GM18507 (cell line): ENCODE results near the gene CCDC122.
A peak's percentile ranks its signal among the peaks of the same experiment; 100 is the strongest.

Experiments used
- DNase-seq: peaks from one replicate; pipeline ENCODE4 v3.0.0; 2011; ENCODE audit warnings: low read depth; ENCODE audit not compliant: insufficient read length; ENCODE audit errors: extremely low spot score
- FAIRE-seq: peaks from 2 replicates; lab custom pipeline; 2011; peaks lifted over from hg19 to GRCh38; lab: Jason Lieb, UNC

The CCDC122 gene

DNA sequence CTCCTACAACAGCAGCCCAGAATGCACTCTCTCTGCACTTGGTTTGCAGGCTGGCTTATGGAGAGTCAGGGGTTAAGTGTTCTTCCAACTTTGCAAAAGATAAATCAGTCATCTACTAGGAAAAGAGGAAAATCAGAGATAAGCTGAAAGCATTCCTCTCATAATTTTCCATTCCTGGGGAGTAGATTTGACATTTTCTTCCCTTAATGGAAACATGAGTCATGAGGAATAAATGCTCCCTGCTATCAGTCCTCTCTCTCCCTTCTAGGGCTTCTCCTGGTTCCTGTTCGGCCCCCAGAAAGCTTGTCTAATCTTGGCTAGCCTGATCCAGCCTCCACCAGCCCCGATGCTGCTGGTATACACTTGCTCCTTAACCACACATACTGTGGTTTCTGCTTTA lies 64.3 kb downstream of the CCDC122 start:
- DNase-seq (no peak), FAIRE-seq (no peak)

DNA sequence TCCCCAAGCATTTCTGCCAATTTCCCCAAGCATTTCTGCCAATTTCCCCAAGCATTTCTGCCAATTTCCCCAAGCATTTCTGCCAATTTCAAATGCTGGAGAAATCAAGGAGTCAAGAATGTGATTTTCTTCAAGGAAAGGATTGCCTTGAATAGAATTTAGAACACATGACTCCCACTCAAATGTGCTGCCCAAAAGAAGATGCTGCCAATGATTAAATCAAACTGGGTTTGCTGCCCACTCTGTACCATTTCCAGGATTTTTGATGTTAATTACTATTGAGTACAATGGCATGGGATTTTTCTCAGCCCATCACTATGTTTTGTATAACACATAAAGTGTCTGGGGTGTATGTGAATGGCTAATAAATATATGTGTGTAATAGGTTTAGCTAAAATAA lies 70.9 kb downstream of the CCDC122 start:
- DNase-seq (no peak), FAIRE-seq (no peak)

DNA sequence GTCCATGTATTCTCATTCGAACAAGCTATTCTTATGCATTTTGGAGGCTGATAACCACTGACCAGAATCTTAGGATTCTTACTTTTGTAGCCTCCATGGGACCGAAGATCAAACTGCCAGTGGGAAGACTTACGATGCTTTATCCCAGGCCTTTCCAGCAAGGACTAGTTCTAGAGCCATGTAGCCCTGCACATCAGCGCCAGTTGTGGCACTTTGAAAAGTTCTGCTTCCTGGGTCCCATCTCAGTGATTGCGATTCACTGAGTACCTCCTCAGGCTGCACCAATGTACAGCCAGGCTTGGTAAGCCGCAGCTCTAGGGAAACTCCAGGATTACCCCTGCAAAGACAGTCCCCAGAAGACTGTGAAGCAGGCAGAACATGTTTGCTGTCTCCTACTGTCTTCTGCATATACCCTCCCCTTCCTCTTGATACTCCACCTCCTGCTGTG lies 73.8 kb downstream of the CCDC122 start:
- no peak for FAIRE-seq
- DNase-seq, result no peak

- FAIRE-seq (no peak), DNase-seq (no peak)
These were observed 74.5 kb downstream of the CCDC122 start for GRCh38 chr13:43805071-43805468.

GRCh38 chr13:43804461-43805070 lies 75.0 kb downstream of the CCDC122 start:
- FAIRE-seq (peak; percentile 70), DNase-seq (peak; percentile 30)

GRCh38 chr13:43802511-43802910 lies 77.0 kb downstream of the CCDC122 start:
- FAIRE-seq (no peak), DNase-seq (no peak)

GRCh38 chr13:43800828-43801227 lies 78.7 kb downstream of the CCDC122 start:
- FAIRE-seq (no peak), DNase-seq (no peak)

DNA sequence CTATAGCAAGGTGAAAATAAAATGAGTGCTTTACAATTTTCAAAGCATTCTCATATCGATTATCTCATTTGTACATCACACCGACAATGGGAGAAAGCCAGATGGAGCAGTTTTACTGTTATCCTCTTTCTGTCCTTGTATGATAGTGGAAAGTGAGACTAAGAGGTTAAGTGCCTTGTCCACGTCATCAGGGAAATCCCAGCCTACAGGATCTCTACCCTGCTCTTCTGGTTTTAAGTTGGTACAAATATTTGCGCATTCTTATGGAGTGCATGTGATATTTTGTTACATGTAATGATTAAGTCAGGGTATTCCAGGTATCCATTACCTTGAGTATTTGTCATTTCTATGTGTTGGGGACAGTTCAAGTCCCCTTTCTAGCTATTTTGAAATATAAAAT lies 80.3 kb downstream of the CCDC122 start:
- DNase-seq (no peak), FAIRE-seq (no peak)

DNA sequence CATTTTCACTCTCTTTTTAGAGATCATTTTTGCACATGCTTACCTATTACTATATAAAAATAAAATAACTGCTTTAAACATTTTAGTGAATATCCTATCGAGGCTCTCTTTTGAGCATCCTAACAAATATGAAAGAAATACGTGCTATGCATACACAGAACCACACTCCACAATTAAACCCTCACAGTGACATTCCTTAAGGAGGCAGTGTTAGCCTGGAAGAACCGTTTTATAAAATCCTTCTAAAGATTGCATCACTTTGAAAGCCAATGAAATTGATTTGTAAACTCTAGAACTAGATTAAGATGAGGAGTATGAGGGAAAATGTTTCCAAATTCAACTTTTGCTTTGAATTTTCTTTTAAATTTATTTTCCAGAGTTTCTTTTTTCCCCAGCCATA lies 81.7 kb downstream of the CCDC122 start:
- no peak for FAIRE-seq

GRCh38 chr13:43797159-43797558 lies 82.4 kb downstream of the CCDC122 start:
- FAIRE-seq (no peak), DNase-seq (no peak)

More for the DNA sequence above, 81.7 kb downstream of the CCDC122 start:
- no peak for DNase-seq

DNA sequence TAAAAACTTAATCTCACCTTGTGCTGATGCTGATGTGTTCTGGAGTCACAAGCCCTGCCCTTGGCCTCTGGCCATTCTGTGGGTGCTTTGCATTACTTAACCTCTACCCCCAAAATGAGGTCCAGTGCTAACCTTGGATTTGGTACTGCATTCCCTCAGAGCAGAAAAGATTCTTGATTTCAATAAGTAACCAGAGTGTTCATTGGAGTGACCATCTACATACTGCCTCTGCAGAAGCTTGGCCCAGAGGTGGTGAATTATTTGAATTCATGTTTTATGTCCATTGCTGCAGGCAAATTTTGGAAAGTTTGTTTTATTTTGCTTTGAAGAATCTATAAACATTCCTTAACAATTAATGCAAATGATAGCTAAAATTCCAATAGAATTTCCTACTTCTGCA lies 85.1 kb downstream of the CCDC122 start:
- DNase-seq (no peak), FAIRE-seq (no peak)

DNA sequence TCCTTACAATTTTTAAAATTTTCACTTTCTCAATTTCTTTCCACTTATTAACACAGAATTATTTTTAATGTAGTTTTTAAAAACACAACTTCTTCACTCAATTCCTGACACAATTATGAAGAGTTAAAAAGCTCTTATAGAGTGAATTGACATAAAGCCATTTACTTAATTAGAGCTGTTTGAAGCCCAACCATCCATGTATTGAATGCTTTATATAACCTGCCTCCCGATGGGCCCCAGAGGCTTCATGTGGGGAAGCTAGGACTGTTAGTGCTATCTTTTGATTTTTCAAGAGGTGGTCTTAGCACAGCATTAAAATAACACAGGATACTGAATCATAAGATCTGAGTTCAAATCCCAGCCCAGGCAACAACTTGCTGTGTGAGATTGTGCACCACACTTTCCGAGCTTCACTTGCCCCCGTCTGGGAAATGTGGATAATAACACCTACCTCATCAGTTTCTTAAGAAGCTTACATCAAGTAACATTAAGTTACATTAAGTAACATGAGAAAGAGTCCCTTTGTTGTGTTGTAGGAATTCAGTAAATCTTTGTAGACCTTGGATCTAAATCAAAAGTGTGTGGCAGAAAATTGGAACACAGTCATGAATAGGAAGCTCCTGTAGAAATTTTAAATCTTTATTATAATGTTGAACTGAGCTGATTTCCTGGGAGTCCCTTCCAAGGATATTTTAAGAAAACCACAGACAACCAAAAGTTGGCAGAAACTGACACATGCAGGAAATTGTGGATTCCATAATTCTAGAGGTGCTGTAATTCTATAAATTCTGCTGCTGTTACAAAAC lies 87.3 kb downstream of the CCDC122 start:
- FAIRE-seq, result no peak

GRCh38 chr13:43787997-43788396 lies 91.5 kb downstream of the CCDC122 start:
- FAIRE-seq (peak; percentile 29), DNase-seq (no peak)

More for the DNA sequence above, 87.3 kb downstream of the CCDC122 start:
- no peak for DNase-seq

DNA sequence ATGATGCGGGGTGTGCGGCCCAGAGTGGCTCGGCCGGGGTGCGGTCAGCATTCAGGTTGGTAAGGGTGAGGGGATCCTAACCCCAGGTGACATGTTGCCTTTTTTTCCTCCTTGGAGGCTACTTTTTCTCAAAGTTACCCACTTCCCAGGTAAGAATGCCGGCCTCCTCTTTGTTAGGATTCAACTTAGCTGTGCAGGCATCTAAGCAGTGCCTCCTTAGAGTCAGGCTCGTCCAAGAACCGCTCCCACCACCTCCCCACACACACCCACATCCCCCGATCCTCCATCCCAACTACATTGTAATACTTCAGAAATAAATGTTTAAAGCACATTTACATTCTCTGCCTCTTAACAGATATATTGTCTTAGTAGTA lies 92.0 kb downstream of the CCDC122 start:
- no peak for FAIRE-seq
- no peak for DNase-seq

GRCh38 chr13:43786766-43787517 lies 92.6 kb downstream of the CCDC122 start, which contains the start of gene ENOX1:
TSS of gene ENOX1 (minus strand) at chr13:43786972.
- no peak for FAIRE-seq
- no peak for DNase-seq

GRCh38 chr13:43786472-43786765 lies 93.1 kb downstream of the CCDC122 start:
- DNase-seq (no peak), FAIRE-seq (no peak)
